Heart right ventricle (tissue), 16 donors: ENCODE results near the gene IRX3. TPM values are rescaled to one million over a fixed set of nuclear protein-coding genes. Genes with fewer than 3 reads are reported as not detected.

Experiments
- ATAC-seq, 8 donors: fragments of 200-7000 bp; cut with Tn5 transposase; one replicate each; pipeline ENCODE4 v1.9.1; 2020; ENCODE audit warnings: mild to moderate bottlenecking in 8 of 8, moderate library complexity in 8 of 8, moderate number of reproducible peaks in 1 of 8
- DNase-seq, 2 donors: peaks; one replicate each; pipeline ENCODE4 v3.0.0-alpha.2; 2020
- H3K27ac ChIP-seq, 10 donors: fragments of 200-600 bp; sonication (generic) in 2 of 10; one replicate each; pipeline versions ENCODE4 v1.5.0 to v1.8.0; 2020 to 2022; ENCODE audit warnings: mild to moderate bottlenecking in 3 of 10
- H3K27me3 ChIP-seq, 7 donors: fragments of 200-600 bp; one replicate each; pipeline ENCODE4 v1.8.0; 2021 to 2022; ENCODE audit warnings: mild to moderate bottlenecking in 2 of 7
- H3K36me3 ChIP-seq, 9 donors: fragments of 200-600 bp; sonication (generic) in 1 of 9; one replicate each; pipeline versions ENCODE4 v1.5.0 to v1.8.0; 2020 to 2022; ENCODE audit warnings: mild to moderate bottlenecking in 2 of 9
- H3K4me1 ChIP-seq, 9 donors: fragments of 200-600 bp; sonication (generic) in 1 of 9; one replicate each; pipeline versions ENCODE4 v1.5.0 to v1.8.0; 2020 to 2022; ENCODE audit warnings: mild to moderate bottlenecking in 4 of 9
- H3K4me3 ChIP-seq, 10 donors: fragments of 200-600 bp; sonication (generic) in 2 of 10; one replicate each; pipeline versions ENCODE4 v1.5.0 to v1.8.0; 2020 to 2022; ENCODE audit warnings: mild to moderate bottlenecking in 7 of 10, moderate library complexity in 2 of 10
- H3K9me3 ChIP-seq, 11 donors: fragments of 200-600 bp in 10 of 11; sonication (generic) in 2 of 11; one replicate each; pipeline versions ENCODE4 v1.5.0 to v1.8.0; 2013 to 2022; ENCODE audit warnings: mild to moderate bottlenecking in 2 of 11, control low read depth in 1 of 11, moderate library complexity in 1 of 11
- WGBS, 2 donors: extraction: QIAGEN DNeasy Blood & Tissue Kit; methylation state at CpG; one replicate each; pipeline ENCODE4 v1.1.7; 2013; ENCODE audit warnings: inconsistent platforms in 1 of 2; 5-methylcytosine and 5-hydroxymethylcytosine counted together
- intact Hi-C, 10 donors: fragments of 100-400 bp; cut with DNase I; formaldehyde crosslinking; loops; one replicate each; pipeline versions ENCODE4 v1.11.1 to v1.14.2; 2022
- polyA plus RNA-seq, 2 donors: library from polyadenylated mRNA; stranded (reverse); fragments of 200-250 nt; gene quantifications; one replicate each; pipeline ENCODE4 v1.2.3, GENCODE V29; 2013
- total RNA-seq, 10 donors: library from RNA; stranded (reverse); fragmentation: NEBNext Ultra II Directional in 3 of 10; extraction: Animal tissue kit (Norgen Biotek cat#: 25700) in 3 of 10; gene quantifications; one replicate each; pipeline versions ENCODE4 v1.2.1 to v1.2.4, GENCODE V29; 2021 to 2023
- TF ChIP-seq, protein P1 (sequence below), 9 donors: fragments of 200-600 bp; sonication (generic) in 2 of 9; IDR thresholded peaks; one replicate each; pipeline versions ENCODE4 v1.5.0 to v1.8.0; 2021 to 2022; ENCODE audit warnings: antibody characterized with exemption in 9 of 9, mild to moderate bottlenecking in 5 of 9, moderate library complexity in 1 of 9
- donor health status: Arrhythmogenic right ventricular cardiomyopathy.
- donor health status: ischemic (EF 13 %, LVEDD 7.1; RV severe dilation, severe dysfunction).
- donor health status: healthy with polysubstance abuse.
- donor health status: DM: no; HTN: yes; CAD: no.
- donor health status: DM: no; HTN: no; CAD: no.
- donor health status: ischemic (EF 25% LVEDD 6.9; RV normal size, moderate dysfunction).
- donor health status: ischemic (EF 25% LVEDD 5.7; RV mildly dilated, moderate dysfunction).
- donor health status: healthy.
- donor health status: DM: yes; HTN: yes; CAD: no.
- donor health status: Ischemic cardiomyopathy.
- donor health status: ischemic (EF 35%, LVEDD 5.7; RV mildly dilated, moderate dysfunction).
- donor health status: nonischemic (EF 11% LVEDD 7.7; RV severe dilation, severe dysfunction).
- donor health status: DM: yes; HTN: yes; CAD: no.
- donor health status: PGD.
- donor health status: ischemic (EF 29% LVEDD 5.4; RV normal size, mild dysfunction).
- donor health status: nonischemic (EF 23%, LVEDD 6.1; RV moderate dilation, normal function).

Gene IRX3
- total and polyA plus RNA-seq, 12 donors: 24.7 to 85.7 (median 65.1) TPM

DNA sequence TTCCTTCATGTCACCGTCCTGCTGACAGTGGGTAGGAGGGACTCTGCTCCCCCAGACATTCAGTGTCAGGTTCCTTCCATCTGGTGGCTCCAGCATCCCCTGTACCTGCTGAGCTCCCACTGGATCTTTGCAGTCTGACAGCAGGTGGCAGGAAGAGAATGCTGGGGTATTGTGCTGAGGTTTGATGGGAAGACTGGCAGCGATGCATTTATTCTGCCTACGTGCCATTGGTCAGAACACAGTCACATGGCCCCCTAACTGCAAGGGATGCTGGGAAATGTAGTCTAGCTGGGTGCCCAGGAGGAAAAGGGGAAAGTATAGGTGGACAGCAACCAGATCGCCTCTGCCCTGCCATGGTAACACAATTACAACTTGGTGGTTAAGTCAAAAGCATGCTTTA, 44.4 kb downstream of the IRX3 start:
- DNase-seq: no peak
- peaks cover 0 to 5% (median 0%) of the 10 kb centered on the region in 11 donors for H3K9me3 ChIP-seq
- intact Hi-C loops: no loop called here
- H3K27me3 ChIP-seq: no peaks in the 10 kb centered on the region
- ATAC-seq: no peak
- WGBS, 2 donors: 72 to 89% methylated on average over 4 of the region's 4 CpGs
- H3K36me3 ChIP-seq: no peaks in the 10 kb centered on the region
- no peak overlapping the region for H3K27ac ChIP-seq
- TF ChIP-seq, protein P1, sequence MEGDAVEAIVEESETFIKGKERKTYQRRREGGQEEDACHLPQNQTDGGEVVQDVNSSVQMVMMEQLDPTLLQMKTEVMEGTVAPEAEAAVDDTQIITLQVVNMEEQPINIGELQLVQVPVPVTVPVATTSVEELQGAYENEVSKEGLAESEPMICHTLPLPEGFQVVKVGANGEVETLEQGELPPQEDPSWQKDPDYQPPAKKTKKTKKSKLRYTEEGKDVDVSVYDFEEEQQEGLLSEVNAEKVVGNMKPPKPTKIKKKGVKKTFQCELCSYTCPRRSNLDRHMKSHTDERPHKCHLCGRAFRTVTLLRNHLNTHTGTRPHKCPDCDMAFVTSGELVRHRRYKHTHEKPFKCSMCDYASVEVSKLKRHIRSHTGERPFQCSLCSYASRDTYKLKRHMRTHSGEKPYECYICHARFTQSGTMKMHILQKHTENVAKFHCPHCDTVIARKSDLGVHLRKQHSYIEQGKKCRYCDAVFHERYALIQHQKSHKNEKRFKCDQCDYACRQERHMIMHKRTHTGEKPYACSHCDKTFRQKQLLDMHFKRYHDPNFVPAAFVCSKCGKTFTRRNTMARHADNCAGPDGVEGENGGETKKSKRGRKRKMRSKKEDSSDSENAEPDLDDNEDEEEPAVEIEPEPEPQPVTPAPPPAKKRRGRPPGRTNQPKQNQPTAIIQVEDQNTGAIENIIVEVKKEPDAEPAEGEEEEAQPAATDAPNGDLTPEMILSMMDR (IDR thresholded peaks at IDR 0.05): no peak
- no peak overlapping the region for H3K4me3 ChIP-seq
- peaks cover 0 to 34% (median 18%) of the 10 kb centered on the region in 9 donors for H3K4me1 ChIP-seq

DNA sequence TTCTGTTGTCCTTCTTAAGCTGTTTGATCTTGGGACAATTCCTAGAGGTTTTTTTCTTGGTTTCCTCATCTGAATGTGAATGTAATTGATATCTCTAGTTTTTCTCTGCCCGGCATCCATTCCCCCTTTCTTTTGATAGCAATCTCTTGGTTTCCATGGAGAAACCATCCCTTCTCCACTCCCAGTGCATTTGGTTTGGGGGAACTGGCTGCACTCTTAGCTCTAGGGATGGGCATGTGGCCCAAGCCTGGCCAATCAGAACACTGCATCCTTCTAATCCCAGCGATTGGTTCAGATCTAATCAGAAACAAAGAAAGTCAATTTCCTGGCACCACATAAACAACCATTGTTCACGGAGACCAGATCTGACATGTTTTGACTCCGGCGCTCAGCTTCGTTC, 45.1 kb downstream of the IRX3 start:
- WGBS, 2 donors: 67 to 68% methylated on average over 6 of the region's 6 CpGs
- no peaks in the 10 kb centered on the region for H3K27me3 ChIP-seq
- ATAC-seq: no peak
- TF ChIP-seq, protein P1 (IDR thresholded peaks at IDR 0.05): no peak
- peak overlapping the region in 1 of 10 donors; percentile 70 for H3K27ac ChIP-seq
- H3K4me1 ChIP-seq: peaks cover 0 to 38% (median 22%) of the 10 kb centered on the region in 9 donors
- peaks cover 0 to 8% (median 0%) of the 10 kb centered on the region in 11 donors for H3K9me3 ChIP-seq
- DNase-seq: no peak
- intact Hi-C loops: no loop called here
- H3K4me3 ChIP-seq: no peak overlapping the region
- H3K36me3 ChIP-seq: no peaks in the 10 kb centered on the region

DNA sequence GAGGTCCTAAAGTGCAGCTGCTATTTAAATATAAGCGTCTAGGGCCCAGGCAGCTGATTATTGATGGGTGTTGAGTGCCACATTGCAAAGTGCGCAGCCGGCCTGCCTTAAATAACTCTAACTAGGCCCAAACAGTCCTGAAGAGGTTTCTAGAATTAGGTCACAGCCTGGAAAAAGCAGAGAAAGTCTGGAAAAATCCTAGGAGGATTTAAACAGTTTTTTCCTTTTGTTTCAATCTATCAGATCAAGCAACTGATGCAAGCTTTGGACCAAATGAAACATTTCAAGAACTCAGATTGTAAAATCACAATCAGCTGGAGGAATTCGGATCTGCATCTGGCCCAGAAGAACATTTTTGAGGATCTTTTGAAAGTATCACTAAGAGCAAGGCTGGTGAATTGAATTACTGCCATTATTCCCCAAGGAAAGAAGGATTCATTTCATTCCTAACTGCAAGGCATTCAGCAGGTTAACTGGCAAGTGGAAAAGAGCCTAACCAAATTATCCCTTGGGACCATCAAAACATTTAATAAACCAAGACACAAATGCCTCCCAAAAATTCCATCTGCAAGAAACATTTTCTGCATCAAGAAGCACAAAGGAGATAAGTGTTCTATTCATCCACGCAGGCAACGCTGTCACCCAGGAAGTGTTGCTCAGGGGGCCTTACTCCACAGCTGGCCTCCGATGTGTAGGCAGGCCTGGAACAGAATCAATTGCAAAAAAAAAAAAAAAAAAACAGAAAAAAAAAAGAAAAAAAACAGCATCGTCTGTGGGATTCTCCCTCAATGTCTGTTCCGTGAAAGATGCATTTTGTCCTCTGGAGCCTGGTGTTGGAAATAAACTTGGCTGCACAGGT, 46.1 kb downstream of the IRX3 start:
- Histone ChIP-seq H3K36me3 (no peaks in the 10 kb centered on the region), H3K27me3 (no peaks in the 10 kb centered on the region), H3K4me3 (no peak overlapping the region), H3K4me1 (peaks cover 0 to 46% (median 26%) of the 10 kb centered on the region in 9 donors), H3K27ac (peak overlapping the region in 8 of 10 donors; percentile 46 to 71 (median 64)), H3K9me3 (peaks cover 0 to 3% (median 0%) of the 10 kb centered on the region in 11 donors)
- TF ChIP-seq, protein P1 (IDR thresholded peaks at IDR 0.05): no peak
- 54 to 59% methylated on average over 9 of the region's 9 CpGs for WGBS, 2 donors
- ATAC-seq (peak; percentile 36 to 79 (median 74)), DNase-seq (no peak)
- intact Hi-C loops: no loop called here

DNA sequence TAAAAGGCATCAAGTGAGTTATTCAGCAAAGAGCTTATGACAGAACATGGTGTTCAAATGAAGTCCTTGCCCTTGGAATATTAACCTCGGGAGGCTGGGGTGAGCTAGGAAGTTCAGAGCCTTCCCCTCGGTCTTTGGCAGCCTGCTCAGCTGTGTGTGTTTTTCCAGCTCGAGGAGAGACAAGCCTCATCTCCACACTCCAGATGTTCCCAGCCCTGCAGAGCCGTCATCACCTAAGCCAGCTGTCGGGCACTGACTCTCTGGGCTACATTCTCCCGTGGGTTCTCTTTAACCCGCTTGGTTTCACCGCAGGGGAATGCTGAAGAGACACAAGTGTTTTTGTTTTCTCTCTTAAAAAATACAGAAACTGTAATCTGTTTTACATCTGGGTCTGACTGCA, 47.1 kb downstream of the IRX3 start:
- Histone ChIP-seq H3K27ac (peak overlapping the region in 8 of 10 donors; percentile 46 to 71 (median 64)), H3K4me1 (peaks cover 0 to 54% (median 32%) of the 10 kb centered on the region in 9 donors)
- 33 to 41% methylated on average over 8 of the region's 8 CpGs for WGBS, 2 donors

More for the DNA sequence above, 47.1 kb downstream of the IRX3 start:
- Histone ChIP-seq H3K27me3 (peaks cover 0 to under 1% (median 0%) of the 10 kb centered on the region in 7 donors), H3K36me3 (no peaks in the 10 kb centered on the region), H3K9me3 (peaks cover 0 to 3% (median 0%) of the 10 kb centered on the region in 11 donors), H3K4me3 (no peak overlapping the region)
- DNase-seq (peak; percentile 37 to 53), ATAC-seq (peak; percentile 56 to 83 (median 72))
- intact Hi-C loops: no loop called here
- TF ChIP-seq, protein P1 (IDR thresholded peaks at IDR 0.05): no peak
